B cell (primary cell): ENCODE results near the gene MRTO4. TPM values are rescaled to one million over a fixed set of nuclear protein-coding genes. Genes with fewer than 3 reads are reported as not detected.
"Not testable (repeated sequence)": the region's sequence is repeated elsewhere in the genome, so short reads cannot be mapped to it uniquely, and the experiment has no call there.

ENCODE experiments used
- ATAC-seq: fragments of 200-7000 bp; cut with Tn5 transposase; one replicate; pipeline ENCODE4 v1.10.0; 2021; ENCODE audit warnings: low read depth, mild to moderate bottlenecking, moderate number of reproducible peaks, moderate library complexity
- CTCF ChIA-PET: fragments of 350-600 bp; sonication (Branson Sonifier 250); formaldehyde crosslinking; loops from one replicate; lab custom pipeline; 2021; ENCODE audit warnings: antibody characterized with exemption, inconsistent platforms; lab: Charles Lee
- POLR2A ChIA-PET: fragments of 350-600 bp; sonication (Branson Sonifier 250); formaldehyde crosslinking; loops from one replicate; lab custom pipeline; 2021; ENCODE audit warnings: antibody characterized with exemption; lab: Charles Lee
- DNase-seq: peaks from one replicate; pipeline ENCODE4 v3.0.0; 2013
- H2AFZ ChIP-seq: 2 replicates; pipeline ENCODE4 v1.6.1; 2012; ENCODE audit warnings: mild to moderate bottlenecking, low read depth, low read length; ENCODE audit not compliant: insufficient read depth, poor library complexity, severe bottlenecking
- H3K27ac ChIP-seq, 2 donors: 1 replicate in 1 of 2; 2 replicates in 1 of 2; pipeline ENCODE4 v1.5.1; 2012 to 2013; ENCODE audit warnings: low read length in 2 of 2, mild to moderate bottlenecking in 2 of 2, moderate library complexity in 1 of 2
- H3K27me3 ChIP-seq, 4 experiments: fragments of 200-600 bp in 1 of 4; sonication (generic) in 1 of 4; replicated peaks in 1 of 4; 1 replicate in 2 of 4; 2 replicates in 2 of 4; pipeline versions ENCODE4 v1.6.1 to v1.7.0; 2013 to 2016; ENCODE audit warnings: low read length in 3 of 4, mild to moderate bottlenecking in 2 of 4, mixed read lengths in 1 of 4, moderate library complexity in 1 of 4; ENCODE audit not compliant: insufficient read depth in 4 of 4, control insufficient read depth in 3 of 4; ENCODE audit errors: control extremely low read depth in 1 of 4
- H3K36me3 ChIP-seq, 2 experiments: replicated peaks in 1 of 2; 1 replicate in 1 of 2; 2 replicates in 1 of 2; pipeline versions ENCODE4 v1.6.1 to v1.7.1; 2013; ENCODE audit warnings: low read length in 1 of 2; ENCODE audit not compliant: insufficient read depth in 2 of 2, control insufficient read depth in 1 of 2; ENCODE audit errors: control extremely low read depth in 1 of 2, extremely low read depth in 1 of 2
- H3K4me1 ChIP-seq, 2 donors: fragments of 200-600 bp in 1 of 2; sonication (generic) in 1 of 2; 1 replicate in 1 of 2; 2 replicates in 1 of 2; pipeline versions ENCODE4 v1.5.1 to v1.6.1; 2013 to 2017; ENCODE audit warnings: low read length in 2 of 2; ENCODE audit not compliant: control insufficient read depth in 2 of 2, insufficient read depth in 2 of 2
- H3K4me2 ChIP-seq: replicated peaks from 2 replicates; pipeline ENCODE3; 2012; ENCODE audit warnings: mild to moderate bottlenecking, low read depth, low read length; ENCODE audit not compliant: poor library complexity, severe bottlenecking
- H3K4me3 ChIP-seq, 5 experiments: fragments of 200-600 bp in 1 of 5; sonication (generic) in 1 of 5; 1 replicate in 3 of 5; 2 replicates in 2 of 5; pipeline versions ENCODE4 v1.5.1 to v1.7.0; 2011 to 2016; ENCODE audit warnings: low read length in 4 of 5, mild to moderate bottlenecking in 4 of 5, low read depth in 2 of 5, control low read depth in 1 of 5, moderate library complexity in 1 of 5; ENCODE audit not compliant: insufficient read depth in 1 of 5; ENCODE audit errors: control extremely low read depth in 1 of 5, extremely low read depth in 1 of 5
- H3K79me2 ChIP-seq: fragments of 200-600 bp; sonication (generic); one replicate; pipeline ENCODE4 v1.6.0; 2016; ENCODE audit warnings: low read length; ENCODE audit not compliant: control insufficient read depth, insufficient read depth
- H3K9ac ChIP-seq: fragments of 200-600 bp; sonication (generic); 2 replicates; pipeline ENCODE4 v1.6.1; 2017; ENCODE audit warnings: mild to moderate bottlenecking, low read length, moderate library complexity
- H3K9me3 ChIP-seq, 3 donors: one replicate each; pipeline versions ENCODE4 v1.6.1 to v1.7.1; 2013; ENCODE audit warnings: low read length in 2 of 3; ENCODE audit not compliant: control insufficient read depth in 2 of 3, insufficient read depth in 1 of 3; ENCODE audit errors: control extremely low read depth in 1 of 3
- H4K20me1 ChIP-seq: 2 replicates; pipeline ENCODE4 v1.6.0; 2012; ENCODE audit warnings: mild to moderate bottlenecking, low read length; ENCODE audit not compliant: insufficient read depth, control insufficient read depth, poor library complexity, severe bottlenecking
- H3K27ac Mint-ChIP-seq: one replicate; pipeline ENCODE4 v1.8.0; 2021; ENCODE audit warnings: mixed read lengths
- H3K27me3 Mint-ChIP-seq: one replicate; pipeline ENCODE4 v1.8.0; 2021; ENCODE audit warnings: mixed read lengths
- H3K4me1 Mint-ChIP-seq: one replicate; pipeline ENCODE4 v1.8.0; 2021; ENCODE audit warnings: mixed read lengths
- H3K4me3 Mint-ChIP-seq: one replicate; pipeline ENCODE4 v1.8.0; 2021; ENCODE audit warnings: mixed read lengths
- H3K9me3 Mint-ChIP-seq: one replicate; pipeline ENCODE4 v1.8.0; 2022; ENCODE audit warnings: mixed read lengths; ENCODE audit not compliant: insufficient read depth
- CTCF ChIP-seq: fragments of 200-600 bp; IDR thresholded peaks from one replicate; pipeline ENCODE4 v1.8.0; 2022; ENCODE audit warnings: antibody characterized with exemption, mild to moderate bottlenecking
- EZH2 ChIP-seq: IDR thresholded peaks from 2 replicates; pipeline ENCODE4 v1.6.1; 2012; ENCODE audit warnings: borderline replicate concordance, low read depth, mild to moderate bottlenecking, moderate library complexity, low read length; ENCODE audit not compliant: insufficient read depth, poor library complexity, severe bottlenecking
- WGBS: methylation state at CpG from one replicate; pipeline ENCODE4 v1.1.5; 2013; ENCODE audit warnings: missing lambda C conversion rate; ENCODE audit not compliant: insufficient coverage; 5-methylcytosine and 5-hydroxymethylcytosine counted together
- intact Hi-C: fragments of 100-400 bp; cut with micrococcal nuclease; formaldehyde crosslinking; loops from one replicate; pipeline ENCODE4 v1.10.0; 2022
- polyA plus RNA-seq: library from polyadenylated mRNA; depleted of rRNA; stranded (reverse); fragments of >200 nt; gene quantifications from 2 replicates; pipeline ENCODE4 v1.2.3, GENCODE V29; 2012
- total RNA-seq, 2 donors: library from RNA; stranded (reverse); fragments of 120-200 nt in 1 of 2; gene quantifications; 1 replicate in 1 of 2; 2 replicates in 1 of 2; pipeline versions ENCODE4 v1.2.3 to v1.2.4, GENCODE V29; 2013 to 2022

Gene MRTO4
- total and polyA plus RNA-seq, 2 donors (not counting 1 experiment from before 2014, with no cell fraction given), result 10.6 to 28.1 TPM

- CTCF ChIA-PET, result interaction anchor here (1.5 kb wide), 1 partner anchor 87 kb away, joined by 4 read pairs; no protein-coding TSS in a partner anchor
Observed at GRCh38 chr1:19255288-19255687, 3.7 kb downstream of the MRTO4 start.

GRCh38 chr1:19256301-19256700 is 4.7 kb downstream of the MRTO4 start:
- peaks cover 38% of the 10 kb centered on the region for H4K20me1 ChIP-seq
- H3K27ac Mint-ChIP-seq, H3K9me3 ChIP-seq, POLR2A ChIA-PET, H3K27me3 ChIP-seq, H3K4me3 Mint-ChIP-seq, H3K27ac ChIP-seq, H3K9me3 Mint-ChIP-seq, H3K4me3 ChIP-seq, H3K4me2 ChIP-seq, H3K27me3 Mint-ChIP-seq, H2AFZ ChIP-seq, ATAC-seq, intact Hi-C loops, H3K9ac ChIP-seq, DNase-seq: not testable (repeated sequence)
- peaks cover 36% of the 10 kb centered on the region for H3K79me2 ChIP-seq
- WGBS, result 95% methylated on average over 3 of the region's 5 CpGs
- H3K4me1 ChIP-seq, result peaks cover 13 to 26% of the 10 kb centered on the region in 2 donors
- CTCF ChIA-PET, result interaction anchor here (1.2 kb wide), 1 partner anchor 326 kb away, joined by 3 read pairs; no protein-coding TSS in a partner anchor
- peaks cover 0 to 43% of the 10 kb centered on the region in 2 experiments for H3K36me3 ChIP-seq
- H3K4me1 Mint-ChIP-seq, result peaks cover 20% of the 10 kb centered on the region

More at GRCh38 chr1:19255288-19255687, 3.7 kb downstream of the MRTO4 start:
- no peak for TF ChIP-seq CTCF
- TF ChIP-seq EZH2, result no peak
- Histone ChIP-seq H3K4me2 (no peak overlapping the region), H3K27me3 (no peaks in the 10 kb centered on the region), H2AFZ (no peak overlapping the region), H3K4me3 (no peak overlapping the region), H3K36me3 (peaks cover 0 to 43% of the 10 kb centered on the region in 2 experiments), H3K9me3 (no peaks in the 10 kb centered on the region), H4K20me1 (peaks cover 38% of the 10 kb centered on the region), H3K4me1 (peaks cover 20 to 36% of the 10 kb centered on the region in 2 donors), H3K9ac (no peak overlapping the region), H3K79me2 (peaks cover 46% of the 10 kb centered on the region), H3K27ac (no peak overlapping the region)
- peaks cover 29% of the 10 kb centered on the region for H3K4me1 Mint-ChIP-seq
- no CpG with 5 or more reads among the region's 4 CpGs for WGBS
- no peak overlapping the region for H3K27ac Mint-ChIP-seq
- intact Hi-C loops, result no loop called here
- no peak for ATAC-seq
- H3K9me3 Mint-ChIP-seq, result no peaks in the 10 kb centered on the region
- POLR2A ChIA-PET, result no interaction called here
- no peaks in the 10 kb centered on the region for H3K27me3 Mint-ChIP-seq
- H3K4me3 Mint-ChIP-seq, result no peak overlapping the region
- DNase-seq, result no peak
